HCT116 (cell line): ENCODE measurements around the gene SEL1L3. TPM values are rescaled to one million over a fixed set of nuclear protein-coding genes. Genes with fewer than 3 reads are reported as not detected.

Source experiments
- ATAC-seq: fragments of 200-7000 bp; cut with Tn5 transposase; 2 replicates; pipeline ENCODE4 v1.9.1; 2020; ENCODE audit warnings: mild to moderate bottlenecking, moderate library complexity
- BruUV-seq: library from RNA; stranded (reverse); fragments of 400-500 nt; replicated peaks from 2 replicates; lab custom pipeline; 2021; lab: Mats Ljungman, UMichigan
- CTCF ChIA-PET: fragments of 300-600 bp; sonication (Branson Sonifier 250); formaldehyde crosslinking; loops from one replicate; lab custom pipeline; 2021; ENCODE audit warnings: antibody characterized with exemption; lab: Charles Lee
- POLR2A ChIA-PET: fragments of 300-600, 350-600 bp; sonication (Branson Sonifier 250); formaldehyde crosslinking; loops from one replicate; lab custom pipeline; 2021; ENCODE audit warnings: antibody characterized with exemption; lab: Charles Lee
- RAD21 ChIA-PET, 2 experiments: fragments of 300-600 bp; sonication (Branson Sonifier 250); formaldehyde crosslinking; loops; one replicate each; lab custom pipeline; 2023; ENCODE audit warnings: low total read pairs in 2 of 2; ENCODE audit not compliant: uncharacterized antibody in 2 of 2, unreplicated experiment in 2 of 2, low non-redundant PET in 1 of 2; lab: Charles Lee
- DNase-seq: peaks from one replicate; pipeline ENCODE4 v3.0.0-alpha.2; 2010; ENCODE audit warnings: low read depth, low spot score
- H2AFZ ChIP-seq: fragments of 200-600 bp; shearing (Covaris generic), sonication (generic); 2 replicates; pipeline ENCODE4 v1.6.1; 2017; ENCODE audit warnings: low read depth, mixed run types, mixed read lengths, antibody characterized with exemption, low read length; ENCODE audit not compliant: poor library complexity, severe bottlenecking
- H3K27ac ChIP-seq: 2 replicates; pipeline ENCODE4 v1.5.1; 2012; ENCODE audit warnings: low read depth, low read length
- H3K27me3 ChIP-seq: fragments of 200-600 bp; sonication (generic); 2 replicates; pipeline ENCODE4 v1.6.1; 2016; ENCODE audit warnings: mixed run types, low read length, mixed read lengths; ENCODE audit not compliant: insufficient read depth
- H3K36me3 ChIP-seq, 2 experiments: fragments of 200-500 bp in 1 of 2; fragments of 200-600 bp in 1 of 2; sonication (Bioruptor generic) in 1 of 2; sonication (generic) in 1 of 2; 2 replicates each; pipeline versions ENCODE4 v1.5.1 to v1.6.1; 2014 to 2016; ENCODE audit warnings: low read length in 2 of 2, inconsistent platforms in 1 of 2, mixed read lengths in 1 of 2, mixed run types in 1 of 2; ENCODE audit not compliant: insufficient read depth in 2 of 2, control insufficient read depth in 1 of 2
- H3K4me1 ChIP-seq, 2 experiments: fragments of 200-600 bp in 1 of 2; sonication (generic) in 1 of 2; 2 replicates each; pipeline versions ENCODE4 v1.5.1 to v1.6.1; 2012 to 2017; ENCODE audit warnings: low read length in 2 of 2, inconsistent platforms in 1 of 2, mild to moderate bottlenecking in 1 of 2, mixed read lengths in 1 of 2, mixed run types in 1 of 2, moderate library complexity in 1 of 2; ENCODE audit not compliant: insufficient read depth in 2 of 2, control insufficient read depth in 1 of 2
- H3K4me2 ChIP-seq: fragments of 200-600 bp; sonication (generic); 2 replicates; pipeline ENCODE4 v1.6.1; 2017; ENCODE audit warnings: mixed run types, low read length, mixed read lengths
- H3K4me3 ChIP-seq, 2 experiments: fragments of 200-600 bp in 1 of 2; sonication (generic) in 1 of 2; replicated peaks in 1 of 2; 2 replicates each; pipeline ENCODE4 v1.5.1; 2011 to 2016; ENCODE audit warnings: low read length in 2 of 2, control low read depth in 1 of 2, low read depth in 1 of 2, mild to moderate bottlenecking in 1 of 2, mixed read lengths in 1 of 2, mixed run types in 1 of 2
- H3K79me2 ChIP-seq: fragments of 200-600 bp; sonication (generic); 2 replicates; pipeline ENCODE4 v1.6.1; 2017; ENCODE audit warnings: mild to moderate bottlenecking, mixed run types, low read length, moderate library complexity, mixed read lengths; ENCODE audit not compliant: insufficient read depth
- H3K9ac ChIP-seq: fragments of 200-600 bp; sonication (generic); 2 replicates; pipeline ENCODE4 v1.6.1; 2016; ENCODE audit warnings: low read length, mixed read lengths
- H3K9me2 ChIP-seq: fragments of 200-600 bp; sonication (generic), shearing (Covaris generic); 2 replicates; pipeline ENCODE4 v1.6.1; 2017; ENCODE audit warnings: mixed run types, mild to moderate bottlenecking, moderate library complexity; ENCODE audit not compliant: insufficient read depth
- H3K9me3 ChIP-seq, 2 experiments: fragments of 200-500 bp in 1 of 2; fragments of 200-600 bp in 1 of 2; sonication (Bioruptor generic) in 1 of 2; sonication (generic) in 1 of 2; 2 replicates each; pipeline ENCODE4 v1.6.1; 2014 to 2017; ENCODE audit warnings: low read length in 2 of 2, mixed read lengths in 2 of 2, inconsistent platforms in 1 of 2, low read depth in 1 of 2, mild to moderate bottlenecking in 1 of 2, mixed run types in 1 of 2, moderate library complexity in 1 of 2; ENCODE audit not compliant: control insufficient read depth in 1 of 2, insufficient read depth in 1 of 2
- H4K20me1 ChIP-seq: fragments of 200-600 bp; sonication (generic), shearing (Covaris generic); 2 replicates; pipeline ENCODE4 v1.6.1; 2017; ENCODE audit warnings: mixed run types, mild to moderate bottlenecking, moderate library complexity; ENCODE audit not compliant: insufficient read depth
- CBX3 ChIP-seq: IDR thresholded peaks from 2 replicates; pipeline ENCODE4 v1.6.1; 2012; ENCODE audit warnings: low read depth
- CTCF ChIP-seq, 3 experiments: fragments of 200-600 bp in 1 of 3; sonication (generic) in 1 of 3; IDR thresholded peaks in 2 of 3; conservative IDR thresholded peaks in 1 of 3; 2 replicates each; pipeline ENCODE4 v1.5.1; 2012 to 2017; ENCODE audit warnings: low read depth in 2 of 3, low read length in 2 of 3, antibody characterized with exemption in 1 of 3, borderline replicate concordance in 1 of 3, control low read depth in 1 of 3, mild to moderate bottlenecking in 1 of 3, mixed read lengths in 1 of 3, mixed run types in 1 of 3, moderate library complexity in 1 of 3; ENCODE audit not compliant: insufficient read depth in 1 of 3
- EZH2phosphoT487 ChIP-seq: fragments of 200-600 bp; IDR thresholded peaks from 2 replicates; pipeline ENCODE4 v1.6.1; 2018; ENCODE audit warnings: antibody characterized with exemption, borderline replicate concordance
- POLR2A ChIP-seq: IDR thresholded peaks from 2 replicates; pipeline ENCODE4 v1.7.0; 2011; ENCODE audit warnings: borderline replicate concordance; ENCODE audit not compliant: insufficient read depth, insufficient read length; ENCODE audit errors: extremely low read depth
- RAD21 ChIP-seq: IDR thresholded peaks from 2 replicates; pipeline ENCODE4 v1.6.1; 2012; ENCODE audit warnings: low read depth, mild to moderate bottlenecking
- REST ChIP-seq: IDR thresholded peaks from 2 replicates; pipeline ENCODE4 v1.6.1; 2012; ENCODE audit warnings: low read depth
- YY1 ChIP-seq: IDR thresholded peaks from 2 replicates; pipeline ENCODE4 v1.6.1; 2011; ENCODE audit warnings: low read length, low read depth, moderate library complexity, mild to moderate bottlenecking; ENCODE audit not compliant: insufficient replicate concordance; ENCODE audit errors: extremely low read depth
- ZFX ChIP-seq: fragments of 450-650 bp; IDR thresholded peaks from 2 replicates; pipeline ENCODE4 v1.6.1; 2017
- intact Hi-C: fragments of 100-400 bp; cut with micrococcal nuclease; formaldehyde crosslinking; loops from 2 replicates; pipeline ENCODE4 v1.10.0; 2022
- total RNA-seq: library from RNA; stranded (reverse); gene quantifications from one replicate; pipeline ENCODE4 v1.2.1, GENCODE V29; 2021; ENCODE audit not compliant: unreplicated experiment

Gene SEL1L3
- total RNA-seq, 1 experiment from 2014 or later, result 45.0 TPM

- intact Hi-C loops, result no loop called here
- Histone ChIP-seq H3K4me3 (no peak overlapping the region), H3K9me3 (no peaks in the 10 kb centered on the region), H3K27ac (no peak overlapping the region), H3K27me3 (no peaks in the 10 kb centered on the region), H3K9ac (no peak overlapping the region), H3K4me1 (peaks cover 0 to 12% of the 10 kb centered on the region in 2 experiments; a peak in 2 of 4 replicates), H3K4me2 (no peak overlapping the region), H3K9me2 (no peaks in the 10 kb centered on the region), H3K79me2 (peaks cover 6% of the 10 kb centered on the region; the same call in 1 of the 2 replicates), H3K36me3 (no peaks in the 10 kb centered on the region), H4K20me1 (no peaks in the 10 kb centered on the region), H2AFZ (no peak overlapping the region)
- ChIA-PET CTCF (no interaction called here), POLR2A (no interaction called here), RAD21 (no interaction called here)
- TF ChIP-seq REST (peak; percentile 23; the same call in 1 of the 2 replicates), POLR2A (no peak)
- no peak for ATAC-seq
- no peak for DNase-seq
- BruUV-seq, result no TSS peak
Measured at GRCh38 chr4:25838526-25838925, 24.3 kb downstream of the SEL1L3 start.

GRCh38 chr4:25837107-25837506 is 25.7 kb downstream of the SEL1L3 start:
- DNase-seq, result no peak
- no peak overlapping the region for H3K27ac ChIP-seq
- no peak overlapping the region for H3K4me2 ChIP-seq
- no peak overlapping the region for H3K4me3 ChIP-seq
- ATAC-seq, result no peak
- no peaks in the 10 kb centered on the region for H3K27me3 ChIP-seq
- H3K79me2 ChIP-seq, result peaks cover 6% of the 10 kb centered on the region; the same call in 1 of the 2 replicates
- BruUV-seq, result no TSS peak
- RAD21 ChIA-PET, result no interaction called here
- H3K4me1 ChIP-seq, result no peaks in the 10 kb centered on the region
- no peaks in the 10 kb centered on the region for H3K9me3 ChIP-seq
- H4K20me1 ChIP-seq, result no peaks in the 10 kb centered on the region; the same call in 1 of the 2 replicates
- no peaks in the 10 kb centered on the region; a peak in 1 of 4 replicates for H3K36me3 ChIP-seq
- intact Hi-C loops, result no loop called here
- H3K9ac ChIP-seq, result no peak overlapping the region
- H3K9me2 ChIP-seq, result no peaks in the 10 kb centered on the region
- CTCF ChIA-PET, result no interaction called here
- POLR2A ChIA-PET, result no interaction called here
- H2AFZ ChIP-seq, result no peak overlapping the region
- no peak for TF ChIP-seq ZFX
- TF ChIP-seq CBX3, result no peak
- TF ChIP-seq YY1, result no peak
- no peak for TF ChIP-seq POLR2A
- TF ChIP-seq EZH2phosphoT487, result no peak
- TF ChIP-seq REST, result no peak
- no peak for TF ChIP-seq RAD21
- TF ChIP-seq CTCF (IDR thresholded peaks at IDR 0.05 in 2 of 3, conservative IDR thresholded peaks at IDR 0.05 in 1 of 3; ENCODE audit: borderline replicate concordance in 1 of 3, insufficient read depth in 1 of 3, low read depth in 2 of 3, low read length in 2 of 3), result no peak
